Colon (tissue), 2 donors: Measurements from ENCODE around the gene ACTL8.

ENCODE experiments used
- FAIRE-seq: peaks from 2 replicates; lab custom pipeline; 2012; peaks lifted over from hg19 to GRCh38; lab: Jason Lieb, UNC
- donor health status: control.
- donor health status: control.

The ACTL8 gene

DNA sequence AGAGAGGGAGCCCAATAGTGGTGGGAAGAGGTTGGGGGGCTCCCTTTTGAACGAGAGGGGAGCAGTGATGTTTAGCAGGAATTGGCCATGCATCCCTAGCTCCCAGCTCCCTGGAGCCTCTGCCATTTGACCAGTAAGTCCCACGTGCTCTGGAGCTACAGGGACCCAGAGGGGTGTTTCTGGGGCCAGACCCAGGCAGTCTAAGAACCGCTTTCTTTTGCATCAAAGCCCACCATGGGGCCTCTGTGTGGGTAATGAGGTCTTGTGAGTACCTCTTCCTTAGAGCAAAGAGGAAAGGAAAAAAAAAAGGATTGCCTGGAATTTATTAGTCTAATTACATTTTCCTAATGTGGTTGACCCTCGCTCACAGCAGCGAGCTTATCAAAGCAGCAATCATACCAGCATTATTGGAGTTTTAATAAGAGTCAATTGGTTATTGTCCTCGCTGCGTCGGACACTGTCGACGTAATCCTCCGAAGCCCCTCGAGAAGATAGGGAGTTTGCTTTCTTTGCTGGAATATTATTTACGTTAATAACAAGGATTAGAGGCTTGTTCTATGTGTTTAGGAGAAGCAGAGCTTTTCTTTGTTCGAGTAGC lies 17.6 kb downstream of the ACTL8 start:
- no peak for FAIRE-seq

DNA sequence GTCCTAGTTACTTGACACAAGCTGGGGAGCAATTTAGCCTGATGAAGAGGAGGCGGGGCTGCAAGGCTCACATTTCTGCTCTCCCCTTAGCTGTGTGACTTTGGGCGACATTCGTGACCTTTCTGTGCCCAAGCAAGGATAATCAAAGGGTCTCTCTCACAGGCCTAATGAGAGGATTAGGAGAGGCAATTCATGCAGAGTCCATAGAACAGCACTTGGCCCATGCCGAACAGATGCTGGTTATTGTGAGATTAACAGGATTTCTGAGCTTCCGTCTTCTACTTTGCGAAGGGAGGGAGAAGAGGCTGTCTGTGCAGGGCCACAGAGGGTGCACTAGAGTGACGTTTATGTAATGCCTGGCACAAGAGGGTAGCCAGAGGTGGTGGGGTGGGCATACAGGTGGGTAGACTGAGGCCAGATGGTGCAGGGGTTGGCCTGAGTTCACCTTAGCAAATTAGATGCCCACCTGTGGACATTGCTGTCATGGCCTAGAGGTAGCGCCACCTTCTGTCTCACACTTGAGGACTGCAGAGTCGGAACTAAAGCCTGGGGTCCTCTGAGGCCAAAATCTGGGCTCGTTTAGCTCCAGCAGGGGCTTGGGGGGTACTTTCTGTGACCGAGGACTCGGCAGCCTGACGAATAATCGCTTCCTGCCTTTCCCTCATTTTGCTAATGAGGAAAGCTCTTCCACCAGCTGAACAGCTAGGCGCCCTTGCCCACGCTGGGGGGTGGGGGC lies 18.6 kb downstream of the ACTL8 start:
- FAIRE-seq = no peak

DNA sequence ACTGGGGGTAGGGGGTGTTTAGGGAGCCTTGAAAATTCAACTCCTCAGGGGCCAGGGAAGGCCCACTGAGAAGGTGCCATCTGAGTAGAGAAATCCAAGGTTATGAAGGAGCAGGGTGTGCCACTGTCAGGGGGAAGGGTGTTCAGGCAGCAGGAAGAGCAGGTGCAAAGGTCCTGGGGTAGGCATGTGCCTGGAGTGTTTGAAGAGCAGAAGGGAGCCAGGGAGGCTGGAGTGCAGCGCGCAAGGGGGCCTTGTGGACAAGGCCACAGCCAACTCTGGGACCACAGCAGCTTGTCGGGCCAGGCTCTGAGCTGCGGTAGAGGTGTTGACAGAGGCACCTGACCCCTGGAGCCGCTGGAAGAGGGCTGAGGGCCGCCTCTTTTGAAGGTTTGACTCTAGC lies 19.3 kb downstream of the ACTL8 start:
- no peak for FAIRE-seq

DNA sequence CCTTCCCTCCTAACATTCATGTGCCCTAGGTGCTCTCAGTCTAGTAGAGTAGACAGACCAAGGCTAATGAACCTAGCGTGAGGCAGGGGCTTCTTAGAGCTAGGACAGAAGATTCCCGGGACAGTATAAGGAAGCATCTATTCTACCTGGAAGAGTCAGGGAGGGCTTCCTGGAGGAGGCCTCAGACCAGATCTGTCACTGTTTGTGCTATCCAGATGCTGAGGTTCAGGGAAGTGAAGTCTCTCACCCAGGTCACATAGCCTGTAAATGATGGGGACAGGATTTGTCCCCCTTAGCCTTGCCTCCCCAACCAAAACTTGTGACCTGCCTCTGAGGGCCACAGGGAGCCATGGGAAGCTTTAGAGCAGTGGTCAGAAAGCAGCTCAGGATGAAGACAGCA lies 20.7 kb downstream of the ACTL8 start:
- no peak for FAIRE-seq

DNA sequence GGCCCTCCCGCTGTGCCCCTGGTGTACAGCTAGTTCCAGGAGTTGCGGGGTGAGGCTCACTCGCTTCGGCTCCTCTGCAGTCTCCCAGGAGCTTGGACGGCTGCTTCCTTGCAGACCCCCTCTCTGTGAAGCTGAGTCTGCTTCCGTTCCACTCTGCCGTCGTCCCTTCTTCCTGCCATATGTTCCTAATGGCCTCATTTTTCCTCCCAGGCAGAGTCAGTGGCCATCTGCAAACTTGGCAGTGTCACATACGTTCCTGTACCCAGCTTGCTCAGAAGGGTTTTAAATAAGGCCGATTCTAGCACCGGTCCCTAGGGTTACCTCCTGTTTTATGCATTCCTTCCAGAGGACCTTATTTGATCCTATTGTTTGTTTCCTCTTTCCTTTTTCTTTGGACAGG lies 21.3 kb downstream of the ACTL8 start:
- FAIRE-seq = no peak

DNA sequence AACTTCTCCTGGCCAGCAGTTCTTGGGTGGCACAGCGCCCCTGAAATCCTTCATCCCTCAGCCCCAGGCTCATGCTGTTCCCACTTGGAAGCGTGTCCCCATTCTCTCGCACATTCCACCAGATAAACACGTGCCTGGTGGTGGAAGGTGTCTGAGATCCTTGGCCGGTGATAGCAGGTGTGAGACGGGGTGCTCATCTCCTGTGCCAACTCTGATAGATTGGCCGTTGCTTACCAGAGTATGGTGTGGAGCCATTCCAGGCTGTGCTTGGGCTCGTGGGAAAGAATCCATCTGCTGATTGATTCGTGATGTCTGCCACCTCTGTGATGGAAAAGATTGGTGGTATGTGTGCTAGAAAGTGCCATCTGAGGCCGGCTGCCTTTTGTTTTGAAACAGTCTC lies 22.2 kb downstream of the ACTL8 start:
- no peak for FAIRE-seq

DNA sequence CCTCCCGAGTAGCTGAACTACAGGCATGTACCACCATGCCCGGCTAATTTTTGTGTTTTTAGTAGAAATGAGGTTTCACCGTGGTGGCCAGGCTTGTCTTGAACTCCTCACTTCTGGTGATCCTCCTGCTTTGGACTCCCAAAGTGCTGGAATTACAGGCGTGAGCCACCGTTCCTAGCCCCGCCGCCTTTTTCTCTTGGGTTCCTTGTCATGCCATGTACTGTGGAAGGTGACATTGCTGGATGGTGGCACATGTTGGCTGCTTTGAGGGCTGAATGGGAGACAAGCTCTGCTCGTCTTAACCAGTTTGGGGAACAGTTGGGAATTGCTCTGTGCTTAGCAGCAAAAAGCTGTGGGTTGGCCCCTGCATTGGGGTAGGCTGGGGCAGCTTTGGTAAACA lies 22.7 kb downstream of the ACTL8 start:
- FAIRE-seq = no peak

DNA sequence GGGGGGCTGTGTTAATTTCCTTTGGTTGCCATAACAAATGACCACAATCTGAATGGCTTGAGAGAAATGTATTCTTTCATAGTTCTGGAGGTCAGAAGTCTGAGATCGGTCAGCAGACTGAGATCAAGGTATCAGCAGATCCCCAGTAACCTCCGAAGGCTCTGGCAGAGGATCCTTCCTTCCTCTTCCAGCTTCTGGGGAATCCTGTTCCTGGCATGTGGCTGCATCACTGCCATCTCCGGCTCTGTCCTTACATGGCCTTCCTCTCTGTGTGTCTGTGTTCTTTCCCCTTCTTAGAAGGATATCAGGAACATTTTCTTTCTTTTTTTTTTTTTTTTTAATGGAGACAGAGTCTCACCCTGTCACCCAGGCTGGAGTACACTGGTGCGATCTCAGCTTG lies 25.8 kb downstream of the ACTL8 start:
- FAIRE-seq = no peak

DNA sequence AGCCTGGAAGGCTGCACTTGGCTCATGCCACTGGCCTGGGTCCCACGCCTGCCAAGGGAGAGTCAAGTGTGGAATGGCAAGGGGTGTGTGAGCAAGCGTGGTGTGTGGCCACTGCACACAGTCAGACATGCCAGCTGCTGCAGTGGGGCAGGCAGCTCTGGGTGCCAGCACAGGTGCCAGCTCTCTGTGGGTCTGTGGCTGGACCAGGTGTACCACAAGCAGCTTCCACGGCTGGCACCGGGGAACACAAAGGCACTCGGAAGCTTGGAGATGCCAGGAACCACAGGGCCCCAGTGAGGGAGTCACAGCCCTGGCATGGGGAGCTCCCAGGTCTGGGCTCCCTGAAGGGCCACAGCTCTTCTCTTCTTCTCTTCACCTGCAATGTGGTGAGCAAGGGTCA lies 34.8 kb downstream of the ACTL8 start:
- FAIRE-seq = no peak

DNA sequence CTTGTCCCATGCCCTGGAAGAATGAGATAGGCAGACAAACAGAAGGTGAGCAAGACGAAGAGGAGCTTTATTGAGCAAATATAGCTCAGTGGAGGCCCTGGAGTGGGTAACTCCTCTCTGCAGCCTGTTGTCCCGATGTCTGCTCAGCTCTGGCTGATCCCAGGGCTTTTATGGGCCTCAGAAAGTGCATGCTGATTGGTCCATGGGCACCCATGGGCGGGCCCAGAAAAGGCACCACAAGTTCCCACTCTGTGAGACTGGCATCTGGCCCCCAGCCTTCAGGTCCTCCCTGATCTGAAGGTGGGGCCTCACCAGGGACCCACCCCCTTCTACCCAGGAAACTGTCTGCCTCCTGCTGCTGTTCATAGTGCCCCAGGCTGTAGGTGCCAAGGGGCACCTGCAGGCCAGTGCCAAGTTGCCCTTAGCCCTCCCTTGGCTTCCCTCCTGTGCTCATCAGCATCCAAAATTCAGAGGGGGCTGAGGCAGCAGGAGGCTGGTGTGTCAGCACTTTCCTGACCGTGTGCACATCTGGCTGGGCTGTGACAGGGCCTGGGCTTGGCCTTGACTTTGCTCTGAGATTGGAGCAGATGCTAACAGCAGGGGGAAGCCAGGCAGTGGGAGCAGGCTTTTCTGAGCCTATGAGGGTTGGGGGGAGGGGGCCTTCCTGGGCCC lies 35.4 kb downstream of the ACTL8 start:
- FAIRE-seq = no peak

DNA sequence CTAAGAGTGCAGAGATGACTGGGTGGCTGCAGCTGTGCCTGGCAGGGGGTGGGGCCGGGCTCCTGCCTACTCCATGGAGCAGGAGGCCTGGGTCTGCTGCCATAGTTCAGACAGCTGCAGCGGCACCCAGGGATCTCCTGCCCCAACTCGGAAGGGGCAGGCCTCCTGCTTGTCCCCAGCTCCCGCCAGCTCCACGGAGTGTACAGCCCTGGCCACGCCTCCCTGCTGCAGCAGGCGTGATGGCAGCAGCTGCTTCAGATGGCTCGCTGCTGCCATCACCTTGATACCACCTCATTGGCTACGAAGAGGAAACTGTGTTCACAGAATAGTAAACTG lies 35.9 kb downstream of the ACTL8 start:
- no peak for FAIRE-seq

DNA sequence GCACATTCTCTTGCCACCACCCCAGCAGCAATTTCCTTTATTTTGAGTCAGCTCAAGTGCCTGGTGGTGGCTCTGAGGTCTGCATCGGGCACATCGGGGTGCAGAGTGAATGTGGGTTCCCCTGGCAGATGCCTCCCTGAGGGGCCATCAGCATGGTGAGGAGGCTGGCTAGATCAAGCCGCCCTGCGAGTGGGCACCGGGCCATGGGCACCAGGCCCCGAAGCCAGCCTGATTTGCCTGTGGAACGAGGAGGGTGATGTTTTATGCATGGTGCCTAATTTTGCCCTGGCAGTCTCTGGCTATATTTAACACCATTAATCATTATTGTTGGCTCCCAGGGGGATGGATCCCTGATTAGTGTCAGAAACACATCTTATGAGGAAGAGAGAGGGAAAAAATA lies 36.3 kb downstream of the ACTL8 start:
- FAIRE-seq = no peak

DNA sequence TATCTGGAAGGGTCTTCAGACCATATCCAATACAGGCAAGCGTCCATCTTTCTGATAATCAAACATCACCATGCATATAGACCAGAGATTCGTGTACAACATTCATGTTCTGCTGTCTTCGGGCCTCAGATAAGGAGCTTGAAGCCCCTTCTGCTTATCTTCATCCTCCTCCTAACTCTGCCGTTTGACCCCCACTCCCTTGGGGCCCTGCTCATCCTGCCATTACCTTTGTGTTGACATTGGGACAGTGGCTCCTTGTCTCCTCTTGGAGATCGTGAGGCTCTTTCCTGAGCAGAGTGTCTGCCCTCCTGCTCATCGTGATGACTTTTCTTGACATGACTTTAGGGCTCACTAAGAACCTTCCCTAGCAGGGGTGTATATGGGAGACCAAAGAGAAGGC lies 37.3 kb downstream of the ACTL8 start:
- FAIRE-seq = no peak

DNA sequence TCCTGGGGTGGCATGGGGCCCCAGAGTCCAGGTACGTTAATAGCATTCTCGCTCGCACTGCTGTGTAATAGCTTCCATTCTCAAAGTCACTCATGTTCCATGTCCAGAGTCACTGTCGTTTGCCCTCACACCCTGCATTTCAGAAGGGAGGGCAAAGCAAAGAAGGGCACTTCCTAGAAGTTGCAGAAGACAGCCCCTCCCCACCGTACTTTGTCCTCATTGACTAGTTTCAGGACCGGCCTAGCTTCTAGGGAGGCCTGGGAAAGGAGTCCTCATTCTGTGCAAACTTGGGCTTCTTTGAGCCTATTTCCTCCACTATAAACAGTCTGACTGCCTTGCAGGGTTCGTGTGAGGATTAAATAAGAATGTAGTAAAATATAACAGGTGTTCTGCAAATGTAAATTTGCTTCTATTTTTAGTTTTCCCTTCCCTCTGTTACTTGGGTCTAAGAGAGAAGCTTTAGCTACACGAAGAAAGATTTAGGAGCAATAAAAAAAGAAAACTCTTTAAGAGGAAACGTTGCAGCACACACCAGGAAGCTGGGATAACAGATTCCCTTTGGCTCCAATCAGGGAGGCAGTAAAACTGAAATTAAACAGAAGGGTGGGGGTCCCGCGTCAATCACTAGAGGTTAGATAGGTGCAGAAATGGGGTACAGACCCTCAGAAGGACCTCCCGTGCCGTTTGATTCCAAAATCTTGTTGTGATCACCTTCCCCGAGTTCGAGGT lies 40.1 kb downstream of the ACTL8 start:
- FAIRE-seq = no peak

DNA sequence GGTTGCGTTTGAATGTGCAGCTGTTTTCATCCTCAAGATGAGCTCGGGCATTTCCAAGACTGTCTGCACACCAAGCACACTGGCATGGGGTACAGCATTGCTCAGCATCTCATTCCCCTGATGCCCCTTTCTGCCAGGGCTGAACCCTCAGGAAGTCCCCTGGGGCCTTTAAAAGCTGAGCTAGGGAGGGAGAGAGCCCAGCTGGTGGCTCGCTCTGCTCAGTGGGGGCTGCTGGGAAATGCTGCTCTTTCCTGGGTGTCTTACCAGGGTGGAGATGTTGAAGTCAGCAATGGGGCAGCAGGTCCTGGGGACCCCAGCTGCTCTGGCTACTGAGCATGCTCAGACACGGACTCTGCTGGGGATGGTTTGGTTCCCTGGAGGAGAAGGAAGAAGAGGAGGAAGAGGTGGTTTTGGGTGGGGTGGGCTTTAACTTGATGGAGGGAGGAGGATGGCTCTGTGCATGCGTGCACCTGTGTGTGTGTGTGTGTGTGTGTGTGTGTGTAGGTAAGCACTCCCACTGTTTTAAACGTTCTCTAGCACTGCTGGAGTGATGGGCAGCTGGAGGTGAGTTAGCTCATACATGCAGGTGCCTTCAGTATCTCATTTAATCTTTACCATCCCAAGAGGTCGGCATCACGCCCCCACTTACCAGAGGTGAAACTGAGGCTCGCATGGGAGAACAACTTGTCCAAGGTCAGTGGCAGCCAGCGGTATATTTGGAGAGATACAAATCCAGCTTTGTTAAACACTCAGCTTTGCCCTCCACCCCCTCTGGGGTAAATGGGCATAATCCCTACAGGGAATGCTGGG lies 40.9 kb downstream of the ACTL8 start:
- no peak for FAIRE-seq

DNA sequence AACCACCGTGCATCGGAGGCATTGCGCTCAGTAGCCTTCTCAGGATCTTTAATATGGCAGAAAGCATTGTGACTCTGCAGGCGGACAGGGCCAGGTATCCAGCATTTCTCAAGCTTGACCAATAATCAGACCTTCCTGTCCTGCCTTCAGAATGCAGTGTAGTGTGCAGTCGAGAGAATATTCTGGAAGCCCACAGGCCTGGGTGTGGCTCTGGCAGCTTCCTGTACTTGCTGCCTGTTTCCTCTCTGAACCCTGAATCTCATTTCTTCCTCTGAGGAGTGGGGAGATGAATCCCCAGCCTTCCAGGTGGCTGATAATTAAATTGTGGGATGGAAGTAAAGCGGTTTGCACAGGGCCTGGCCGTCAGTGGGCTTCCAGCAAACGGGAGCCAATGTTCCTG lies 42.3 kb downstream of the ACTL8 start:
- no peak for FAIRE-seq

DNA sequence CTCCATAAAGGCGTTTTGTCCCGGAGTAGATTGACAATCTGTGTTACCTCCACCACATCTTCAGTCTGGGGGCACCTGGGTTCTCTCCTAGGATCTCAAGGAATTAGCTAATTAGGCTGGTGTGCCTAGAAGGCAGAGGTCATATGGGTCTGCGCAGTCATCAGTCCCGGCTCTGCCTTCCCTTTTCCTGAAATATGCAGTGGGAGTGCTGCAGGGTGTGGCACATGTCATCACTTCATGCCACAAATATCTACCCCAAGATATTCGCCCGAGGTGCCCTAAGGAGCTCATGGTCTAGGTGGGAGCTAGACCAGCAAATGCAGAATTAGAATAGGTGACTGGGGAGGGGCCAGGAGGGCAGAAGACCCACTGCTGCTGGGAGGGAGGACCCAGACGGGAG lies 42.9 kb downstream of the ACTL8 start:
- FAIRE-seq = no peak

DNA sequence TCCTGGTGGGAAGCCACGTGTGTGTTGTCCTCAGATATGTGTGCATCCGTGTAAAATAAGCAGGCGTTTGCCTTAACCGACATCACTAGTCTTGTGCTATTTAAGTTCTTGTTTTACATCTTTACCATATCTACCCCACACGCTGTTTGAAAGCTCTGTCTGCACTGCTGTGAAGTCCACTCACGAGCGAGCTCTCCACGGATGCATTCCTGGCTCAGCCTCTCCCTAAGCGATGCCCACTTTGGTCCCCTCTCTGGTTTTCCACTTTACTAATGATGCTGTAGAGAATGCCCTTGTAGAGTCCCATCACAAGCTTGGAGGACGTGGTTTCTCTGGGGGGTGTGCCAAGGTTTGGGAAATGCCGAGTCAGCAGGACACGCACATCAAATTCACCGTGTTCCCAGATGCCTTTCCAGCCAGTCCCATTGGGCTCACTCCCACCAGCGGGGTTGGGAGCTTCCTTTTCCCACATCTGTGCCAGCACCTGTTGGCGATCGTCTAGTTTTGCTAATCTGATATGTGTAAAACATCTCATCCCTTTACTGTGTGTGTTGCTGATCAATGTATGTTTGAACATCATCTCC lies 43.8 kb downstream of the ACTL8 start:
- FAIRE-seq = no peak

DNA sequence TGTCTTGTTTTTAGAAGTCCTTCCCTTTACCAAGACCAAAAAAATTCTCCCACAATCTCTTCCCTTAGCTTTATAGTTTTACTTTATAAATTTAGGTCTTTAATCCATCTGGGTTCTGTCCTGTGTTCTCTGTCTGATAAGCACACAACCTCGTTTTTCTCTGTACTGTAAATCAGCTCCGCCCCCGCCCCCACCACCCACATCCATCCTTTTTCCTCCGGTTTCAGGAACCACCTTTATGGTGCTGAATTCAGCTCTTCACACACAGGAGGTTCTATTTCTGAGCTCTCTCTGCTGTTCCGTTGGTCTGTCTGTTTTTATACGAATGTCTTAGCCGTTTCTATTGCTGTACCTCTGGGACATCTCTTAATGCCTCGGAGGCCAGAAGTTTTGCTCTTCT lies 44.5 kb downstream of the ACTL8 start:
- FAIRE-seq = no peak

DNA sequence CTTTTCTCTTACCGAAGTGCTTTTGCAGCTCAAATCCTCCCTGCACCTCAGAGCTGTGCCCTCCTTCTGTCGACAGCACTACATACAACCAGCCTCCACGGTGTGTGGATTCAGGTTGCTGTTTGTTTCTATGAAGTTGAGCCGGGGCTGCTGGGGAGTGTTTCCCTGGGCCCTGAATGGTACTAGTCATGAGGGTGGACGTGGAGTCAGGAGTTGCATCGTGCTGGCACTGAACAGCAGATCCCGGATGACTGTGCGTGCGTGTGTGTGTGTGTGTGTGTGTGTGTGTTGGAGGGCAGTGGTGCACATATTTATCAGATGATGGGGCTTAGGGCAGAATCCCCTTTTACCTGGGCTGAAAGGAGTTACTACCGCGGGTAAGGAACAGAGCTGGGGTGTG lies 47.0 kb downstream of the ACTL8 start:
- no peak for FAIRE-seq

DNA sequence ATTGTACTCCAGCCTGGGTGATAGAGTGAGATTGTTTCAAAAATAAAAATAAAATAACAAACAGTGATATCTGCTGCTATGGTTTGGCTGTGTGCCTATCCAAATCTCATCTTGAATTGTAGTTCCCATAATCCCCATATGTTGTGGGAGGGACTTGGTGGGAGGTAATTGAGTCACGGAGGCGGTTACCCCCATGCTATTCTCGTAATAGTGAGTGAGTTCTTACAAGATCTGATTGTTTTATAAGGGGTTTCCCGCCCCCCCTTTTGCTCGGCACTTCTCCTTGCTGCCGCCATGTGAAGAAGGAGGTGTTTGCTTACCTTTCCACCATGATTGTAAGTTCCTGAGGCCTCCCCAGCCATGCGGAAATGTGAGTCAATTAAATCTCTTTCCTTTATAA lies 47.8 kb downstream of the ACTL8 start:
- FAIRE-seq = no peak
